A549 treated with AZD9567 at 1 μM for 4 hours (cell line): ENCODE measurements around the gene DNAJC12. TPM values are rescaled to one million over a fixed set of nuclear protein-coding genes. Genes with fewer than 3 reads are reported as not detected.

Experiments used
- total RNA-seq: library from RNA; stranded (reverse); fragments of 200-300 nt; extraction: Qiagen RNA extraction; gene quantifications from 5 replicates; pipeline ENCODE4 v1.2.3, GENCODE V29; 2022; ENCODE audit not compliant: insufficient read depth

Gene DNAJC12
- 43.9 to 58.1 TPM (median 48.4 TPM) in 5 replicates for total RNA-seq

GRCh38 chr10:67837541-67838314, at the start of gene DNAJC12:
TSS of gene DNAJC12 (minus strand) at chr10:67838188. CDS start at chr10:67838011, 177 bp downstream.

GRCh38 chr10:67884313-67884841, 46.4 kb upstream of the DNAJC12 start, which contains the start of gene SIRT1:
TSS of gene SIRT1 (plus strand) at chr10:67884656. CDS start at chr10:67884722, 66 bp downstream.

Other genes with a start within 250 kb of the DNAJC12 start
- not detected in 5 replicates for gene CTNNA3, start 142.0 kb downstream of the DNAJC12 start, total RNA-seq
- 18.5 to 26.1 TPM (median 18.8 TPM) in 5 replicates for gene SIRT1, start 46.5 kb upstream of the DNAJC12 start, total RNA-seq
- 25.7 to 44.2 TPM (median 31.3 TPM) in 5 replicates for gene HERC4, start 237.1 kb upstream of the DNAJC12 start, total RNA-seq